Measurements from ENCODE around the gene IGF2BP2.

DNA sequence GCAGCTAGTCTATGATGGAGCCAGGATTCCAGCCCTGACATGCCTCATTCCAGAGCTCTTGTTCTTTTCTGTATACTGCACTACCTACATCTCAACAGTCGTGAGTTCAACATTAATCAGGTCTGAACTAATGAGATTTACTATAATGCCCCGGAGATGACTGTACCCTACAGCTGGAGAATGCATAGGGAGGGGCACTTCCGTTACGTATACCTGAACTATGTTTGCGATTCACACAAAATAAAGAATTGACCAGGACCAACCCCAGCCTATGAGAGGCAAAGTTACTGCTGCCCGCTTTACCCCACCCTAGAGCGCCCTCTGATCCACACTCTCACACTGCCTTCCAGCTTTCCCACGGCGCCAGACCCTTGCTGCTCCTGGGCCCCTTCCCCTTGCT lies 97.0 kb downstream of the IGF2BP2 start:
- TF ChIP-seq CTCF (conservative IDR thresholded peaks at IDR 0.05) (no peak), ZFX (IDR thresholded peaks at IDR 0.05) (no peak)
